Astrocyte (in vitro differentiated cells and primary cell): ENCODE measurements around the gene GLT8D1.

ENCODE experiments used
- EZH2 ChIP-seq: IDR thresholded peaks from 2 replicates; pipeline ENCODE4 v1.6.1; 2012; ENCODE audit warnings: mild to moderate bottlenecking, low read length, inconsistent platforms; ENCODE audit not compliant: insufficient read depth
- TF ChIP-seq, protein P1 (sequence below): IDR thresholded peaks from 2 replicates; pipeline ENCODE4 v1.5.1; 2011; ENCODE audit warnings: low read depth, mild to moderate bottlenecking, inconsistent platforms, low read length, moderate library complexity; ENCODE audit not compliant: insufficient read depth

- TF ChIP-seq, protein P1, sequence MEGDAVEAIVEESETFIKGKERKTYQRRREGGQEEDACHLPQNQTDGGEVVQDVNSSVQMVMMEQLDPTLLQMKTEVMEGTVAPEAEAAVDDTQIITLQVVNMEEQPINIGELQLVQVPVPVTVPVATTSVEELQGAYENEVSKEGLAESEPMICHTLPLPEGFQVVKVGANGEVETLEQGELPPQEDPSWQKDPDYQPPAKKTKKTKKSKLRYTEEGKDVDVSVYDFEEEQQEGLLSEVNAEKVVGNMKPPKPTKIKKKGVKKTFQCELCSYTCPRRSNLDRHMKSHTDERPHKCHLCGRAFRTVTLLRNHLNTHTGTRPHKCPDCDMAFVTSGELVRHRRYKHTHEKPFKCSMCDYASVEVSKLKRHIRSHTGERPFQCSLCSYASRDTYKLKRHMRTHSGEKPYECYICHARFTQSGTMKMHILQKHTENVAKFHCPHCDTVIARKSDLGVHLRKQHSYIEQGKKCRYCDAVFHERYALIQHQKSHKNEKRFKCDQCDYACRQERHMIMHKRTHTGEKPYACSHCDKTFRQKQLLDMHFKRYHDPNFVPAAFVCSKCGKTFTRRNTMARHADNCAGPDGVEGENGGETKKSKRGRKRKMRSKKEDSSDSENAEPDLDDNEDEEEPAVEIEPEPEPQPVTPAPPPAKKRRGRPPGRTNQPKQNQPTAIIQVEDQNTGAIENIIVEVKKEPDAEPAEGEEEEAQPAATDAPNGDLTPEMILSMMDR = no peak
- TF ChIP-seq EZH2 = no peak
Measured at GRCh38 chr3:52655895-52656294, 49.7 kb downstream of the GLT8D1 start.
